Measurements from ENCODE around the gene RMRP. TPM values are rescaled to one million over a fixed set of nuclear protein-coding genes. Genes with fewer than 3 reads are reported as not detected.

The RMRP gene
- polyA plus RNA-seq, 1 experiment = 1,738 TPM

- DNase-seq (ENCODE audit: low read depth) = no peak
- ChIA-PET CTCF (interaction anchor here (0.6 to 2.4 kb wide), 8 partner anchors 8 to 133 kb away, joined by 3 to 10 read pairs (median 5); partner anchors contain the start of genes CCDC107, RMRP and TLN1), POLR2A (interaction anchor here (0.5 to 4.2 kb wide), 6 partner anchors 8 to 40 kb away, joined by 3 to 35 read pairs (median 4); no protein-coding TSS in a partner anchor)
- Histone ChIP-seq H3K36me3 (ENCODE audit: control insufficient read depth, insufficient read depth, low read length) (peaks cover 39% of the 10 kb centered on the region), H3K4me3 (ENCODE audit: low read depth, low read length) (peak overlapping the region; percentile 98), H3K27me3 (ENCODE audit: control insufficient read depth, insufficient read depth, low read length) (no peaks in the 10 kb centered on the region)
- TF ChIP-seq CTCF (IDR thresholded peaks at IDR 0.05; ENCODE audit: insufficient read depth, low read depth, low read length) = no peak
These were observed 30.2 kb upstream of the RMRP start for GRCh38 chr9:35687972-35688557.

- CTCF ChIA-PET = interaction anchor here (0.7 to 2.4 kb wide), 4 partner anchors 9 to 29 kb away, joined by 3 to 10 read pairs (median 8); partner anchors contain the start of genes CCDC107 and RMRP
- POLR2A ChIA-PET = interaction anchor here (0.6 to 1.4 kb wide), 3 partner anchors 12 to 41 kb away, joined by 3 to 6 read pairs (median 3); no protein-coding TSS in a partner anchor
- no peak for DNase-seq (ENCODE audit: low read depth)
- Histone ChIP-seq H3K27me3 (ENCODE audit: control insufficient read depth, insufficient read depth, low read length) (no peaks in the 10 kb centered on the region), H3K36me3 (ENCODE audit: control insufficient read depth, insufficient read depth, low read length) (peaks cover 46% of the 10 kb centered on the region), H3K4me3 (ENCODE audit: low read depth, low read length) (peak overlapping the region; percentile 98)
- TF ChIP-seq CTCF (IDR thresholded peaks at IDR 0.05; ENCODE audit: insufficient read depth, low read depth, low read length) = no peak
These were observed 29.5 kb upstream of the RMRP start for GRCh38 chr9:35687306-35687705.

- CTCF ChIA-PET = interaction anchor here (0.6 to 3.5 kb wide), 5 partner anchors 10 to 231 kb away, joined by 3 to 20 read pairs (median 8); partner anchors contain the start of genes CCDC107 and RMRP
- TF ChIP-seq CTCF (IDR thresholded peaks at IDR 0.05; ENCODE audit: insufficient read depth, low read depth, low read length) = no peak
These were observed 28.7 kb upstream of the RMRP start for GRCh38 chr9:35686222-35687203.

GRCh38 chr9:35685506-35685905 lies 27.7 kb upstream of the RMRP start:
- peaks cover 52% of the 10 kb centered on the region for H3K36me3 ChIP-seq (ENCODE audit: control insufficient read depth, insufficient read depth, low read length)
- ChIA-PET POLR2A (interaction anchor here (0.5 kb wide), 1 partner anchor 8 kb away, joined by 3 read pairs; no protein-coding TSS in a partner anchor), CTCF (interaction anchor here (0.8 to 3.5 kb wide), 3 partner anchors 11 to 51 kb away, joined by 3 to 20 read pairs (median 12); partner anchors contain the start of genes CCDC107 and RMRP)
- no peak for DNase-seq (ENCODE audit: low read depth)
- TF ChIP-seq CTCF (IDR thresholded peaks at IDR 0.05; ENCODE audit: insufficient read depth, low read depth, low read length) = no peak
- H3K4me3 ChIP-seq (ENCODE audit: low read depth, low read length) = no peak overlapping the region
- H3K27me3 ChIP-seq (ENCODE audit: control insufficient read depth, insufficient read depth, low read length) = no peaks in the 10 kb centered on the region

More at GRCh38 chr9:35686222-35687203, 28.7 kb upstream of the RMRP start:
- Histone ChIP-seq H3K36me3 (ENCODE audit: control insufficient read depth, insufficient read depth, low read length) (peaks cover 52% of the 10 kb centered on the region), H3K27me3 (ENCODE audit: control insufficient read depth, insufficient read depth, low read length) (no peaks in the 10 kb centered on the region), H3K4me3 (ENCODE audit: low read depth, low read length) (peak overlapping the region; percentile 98)
- POLR2A ChIA-PET = interaction anchor here (0.6 to 1.4 kb wide), 3 partner anchors 8 to 22 kb away, joined by 3 to 11 read pairs (median 6); partner anchors contain the start of gene ARHGEF39
- DNase-seq (ENCODE audit: low read depth) = no peak

All from BJ (cell line).